Measurements from ENCODE around the gene WDR54. TPM values are rescaled to one million over a fixed set of nuclear protein-coding genes. Genes with fewer than 3 reads are reported as not detected.
A peak's percentile ranks its signal among the peaks of the same experiment; 100 is the strongest.

WDR54 gene
- total RNA-seq, 2 donors from 2014 or later, result 4.1 to 5.5 TPM

DNA sequence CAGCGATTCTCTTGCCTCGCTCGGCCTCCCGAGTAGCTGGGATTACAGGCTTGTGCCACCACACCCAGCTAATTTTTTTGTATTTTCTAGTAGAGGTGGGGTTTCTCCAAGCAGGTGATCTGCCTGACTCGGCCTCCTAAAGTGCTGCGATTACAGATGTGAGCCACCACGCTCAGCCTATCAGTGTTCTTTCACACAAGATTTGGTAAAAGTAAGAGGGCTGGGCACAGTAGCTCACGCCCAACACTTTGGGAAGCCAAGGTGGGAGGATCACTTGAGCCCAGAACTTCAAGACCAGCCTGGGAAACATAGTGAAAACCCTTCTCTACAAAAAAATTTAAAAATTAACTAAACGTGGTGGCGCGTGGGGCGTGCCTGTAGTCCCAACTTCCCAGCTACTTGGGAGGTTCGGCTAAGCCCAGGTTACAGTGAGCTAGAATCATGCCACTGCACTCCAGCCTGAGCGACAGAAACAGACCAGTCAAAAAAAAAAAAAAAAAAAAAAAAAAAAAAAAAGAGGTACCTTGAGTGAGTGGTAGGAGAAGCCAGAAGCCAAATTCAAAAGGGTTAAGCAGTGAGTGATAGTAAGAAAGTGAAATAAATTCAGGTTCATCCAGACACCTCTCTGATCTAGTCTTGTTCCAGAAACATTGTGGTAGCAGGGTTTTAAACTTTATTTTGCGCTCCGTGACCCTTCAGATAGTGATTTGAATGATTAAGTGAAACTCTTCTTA lies 50.0 kb downstream of the WDR54 start:
- intact Hi-C loops (cut with DNase I), result no loop called here
- no peak for ATAC-seq
- no peak for DNase-seq

DNA sequence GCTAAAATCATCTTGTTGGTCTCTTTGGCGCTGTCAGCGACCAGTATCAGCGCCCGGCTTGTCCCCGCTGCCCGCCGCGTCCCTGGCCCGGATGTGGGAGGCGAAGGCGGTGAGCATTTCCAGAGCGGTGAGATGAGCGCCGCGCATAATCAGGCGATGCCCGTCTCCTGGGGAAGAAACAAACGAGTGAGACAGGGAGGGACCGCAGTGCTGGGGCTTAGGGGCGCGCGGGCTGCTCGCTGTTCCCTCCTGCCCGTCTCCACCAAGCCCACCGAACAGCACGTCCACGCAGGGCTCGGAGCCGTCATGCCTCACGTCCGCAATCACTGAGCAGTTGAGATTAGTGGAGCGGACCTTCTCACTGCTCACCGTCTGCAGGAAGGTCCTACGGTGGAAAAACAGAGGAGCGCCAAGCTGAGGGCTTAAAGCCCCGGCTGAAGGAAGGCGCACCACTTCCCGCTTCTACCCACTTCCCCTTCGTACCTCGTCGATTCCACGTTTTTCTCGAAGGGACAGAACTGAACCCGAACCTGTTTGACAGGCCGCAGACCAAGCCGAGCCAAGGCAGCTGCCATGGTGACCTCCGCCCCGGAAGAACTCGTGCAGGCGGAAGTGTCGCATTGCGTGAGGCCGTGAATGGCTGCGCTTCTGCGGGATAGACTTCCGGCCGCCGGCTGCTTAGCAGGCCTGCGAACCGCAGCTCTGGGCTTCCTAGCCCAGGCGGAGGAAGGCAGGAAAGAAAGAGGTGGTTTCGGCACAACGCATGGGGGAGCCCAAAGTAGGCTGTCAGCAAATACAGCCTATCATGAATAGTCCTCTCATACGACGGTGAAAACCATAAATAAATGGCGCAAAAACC lies 50.8 kb downstream of the WDR54 start, which contains the start of gene MRPL53:
Gene MRPL53 (minus strand): TSS at position 595 of the 859 bp plus-strand sequence. CDS start 20 bp downstream, at position 575.
- intact Hi-C loops (cut with DNase I), result no loop called here
- peak; percentile 95 for DNase-seq
- peak; percentile 96 to 98 for ATAC-seq

DNA sequence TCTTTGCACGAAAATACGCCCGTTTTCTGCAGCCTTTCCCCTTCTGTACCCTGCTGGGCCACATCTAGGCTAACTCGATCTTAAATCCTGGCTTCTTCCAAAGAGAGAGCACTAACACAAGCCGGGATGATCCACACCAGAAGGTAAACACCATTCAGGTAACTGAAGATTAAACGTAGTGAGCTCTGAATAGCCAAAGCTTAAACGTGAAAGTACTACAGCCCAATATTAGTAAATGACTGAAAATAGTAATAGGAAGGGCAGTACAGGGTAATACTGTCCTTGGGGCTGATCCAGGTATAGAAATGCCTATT lies 51.4 kb downstream of the WDR54 start:
- DNase-seq, result no peak
- intact Hi-C loops (cut with DNase I), result no loop called here

DNA sequence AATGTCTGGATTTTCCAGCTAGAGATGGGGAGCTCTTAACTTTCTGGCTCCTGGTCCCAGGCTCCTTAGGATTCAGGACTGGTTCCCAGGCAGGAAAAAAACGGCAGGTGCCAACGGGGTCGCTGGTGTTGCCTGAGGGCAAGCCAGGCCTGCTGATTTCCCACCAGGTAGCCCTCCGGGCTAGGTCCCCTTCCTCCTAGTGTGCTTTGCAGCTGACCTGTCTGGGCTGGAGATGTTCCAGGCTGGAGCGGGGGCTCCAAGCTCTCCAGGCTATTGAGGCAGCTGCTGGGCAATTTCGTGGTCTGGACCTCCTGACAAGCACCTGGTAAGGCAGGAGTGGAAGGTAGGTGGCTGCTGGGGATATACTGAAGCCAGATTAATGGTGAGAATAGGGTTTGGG lies 53.0 kb downstream of the WDR54 start:
- DNase-seq (no peak), ATAC-seq (no peak)

More for the DNA sequence above, 51.4 kb downstream of the WDR54 start:
- peak in 1 of 2 donors; percentile 9 for ATAC-seq

DNA sequence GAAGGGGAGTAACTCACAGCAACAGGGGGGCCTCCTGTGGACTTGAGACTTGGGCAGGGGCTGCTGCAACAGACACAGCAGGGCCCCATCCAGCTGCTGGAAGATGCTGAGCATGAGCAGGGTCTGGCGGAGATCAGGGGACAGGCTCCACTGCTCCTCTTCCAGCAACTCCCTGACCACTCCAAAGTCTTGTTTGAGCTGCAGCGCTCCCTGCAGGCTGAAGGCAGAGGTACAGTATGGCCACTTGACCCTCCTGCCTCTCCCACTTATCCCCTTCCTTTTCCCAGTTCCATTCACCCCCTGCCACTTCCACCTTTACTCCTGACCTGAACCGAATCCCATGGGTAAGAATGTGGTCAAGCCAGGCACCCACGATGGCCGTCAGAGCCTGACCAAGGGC lies 53.4 kb downstream of the WDR54 start:
- intact Hi-C loops (cut with DNase I), result no loop called here
- no peak for ATAC-seq
- no peak for DNase-seq

More for the DNA sequence above, 53.0 kb downstream of the WDR54 start:
- intact Hi-C loops (cut with DNase I), result no loop called here

Other genes with a start within 250 kb of the WDR54 start
- 10 to 100 TPM; 67.4 to 79.7 TPM for gene MOB1A, start 242.9 kb upstream of the WDR54 start, total RNA-seq
- gene MTHFD2, start 223.1 kb upstream of the WDR54 start, total RNA-seq, result 10 to 100 TPM; 21.8 to 33.0 TPM
- 1 to 10 TPM; 1.2 to 1.7 TPM for gene SLC4A5, start 78.3 kb upstream of the WDR54 start, total RNA-seq
- gene DCTN1, start 41.4 kb upstream of the WDR54 start, total RNA-seq, result 100 to 1,000 TPM; 106 to 118 TPM
- under 1 TPM; 0.59 to 0.79 TPM for gene C2orf81, start 111 bp upstream of the WDR54 start, total RNA-seq
- gene RTKN, start 20.2 kb downstream of the WDR54 start, total RNA-seq, result 10 to 100 TPM; 14.1 to 18.7 TPM
- gene INO80B, start 33.4 kb downstream of the WDR54 start, total RNA-seq, result 10 to 100 TPM; 21.1 to 22.1 TPM
- gene WBP1, start 36.7 kb downstream of the WDR54 start, total RNA-seq, result 10 to 100 TPM; 42.2 to 56.7 TPM
- gene MOGS, start 43.7 kb downstream of the WDR54 start, total RNA-seq, result 10 to 100 TPM; 25.3 to 32.7 TPM
- 100 to 1,000 TPM; 110 to 127 TPM for gene MRPL53, start 51.0 kb downstream of the WDR54 start, total RNA-seq
- gene CCDC142, start 61.3 kb downstream of the WDR54 start, total RNA-seq, result 1 to 10 TPM; 6.8 to 8.8 TPM
- 10 to 100 TPM; 11.9 TPM for gene TTC31, start 61.4 kb downstream of the WDR54 start, total RNA-seq
- 1 to 10 TPM in 1 of 2 donors, under 1 TPM in 1; 0.60 to 1.0 TPM for gene LBX2, start 77.9 kb downstream of the WDR54 start, total RNA-seq
- gene PCGF1, start 86.0 kb downstream of the WDR54 start, total RNA-seq, result 10 to 100 TPM; 18.3 to 24.0 TPM
- gene TLX2, start 92.7 kb downstream of the WDR54 start, total RNA-seq, result not detected
- not detected for gene DQX1, start 104.5 kb downstream of the WDR54 start, total RNA-seq
- 10 to 100 TPM; 62.2 to 78.3 TPM for gene AUP1, start 108.0 kb downstream of the WDR54 start, total RNA-seq
- 10 to 100 TPM; 28.7 to 29.3 TPM for gene HTRA2, start 108.2 kb downstream of the WDR54 start, total RNA-seq
- 1 to 10 TPM; 4.1 to 8.4 TPM for gene LOXL3, start 132.2 kb downstream of the WDR54 start, total RNA-seq
- gene DOK1, start 133.0 kb downstream of the WDR54 start, total RNA-seq, result 10 to 100 TPM in 1 of 2 donors, 1 to 10 TPM in 1; 7.9 to 12.4 TPM
- gene M1AP, start 226.6 kb downstream of the WDR54 start, total RNA-seq, result under 1 TPM; 0.44 to 0.65 TPM
- 1 to 10 TPM; 3.4 to 6.1 TPM for gene SEMA4F, start 232.5 kb downstream of the WDR54 start, total RNA-seq

Data from left cardiac atrium (tissue), 4 donors.